Astrocyte (in vitro differentiated cells and primary cell): ENCODE data around the gene COL18A1. TPM values are rescaled to one million over a fixed set of nuclear protein-coding genes. Genes with fewer than 3 reads are reported as not detected.
"Not testable (repeated sequence)": the region's sequence is repeated elsewhere in the genome, so short reads cannot be mapped to it uniquely, and the experiment has no call there.

Experiments
- DNase-seq: peaks from one replicate; pipeline ENCODE4 v3.0.0-alpha.2; 2010; ENCODE audit warnings: low read depth
- FAIRE-seq: peaks from 2 replicates; lab custom pipeline; 2011; peaks lifted over from hg19 to GRCh38; lab: Jason Lieb, UNC
- H2AFZ ChIP-seq: 2 replicates; pipeline ENCODE4 v1.6.0; 2012; ENCODE audit warnings: low read depth, low read length, inconsistent platforms
- H3K27ac ChIP-seq: 2 replicates; pipeline ENCODE4 v1.5.1; 2011; ENCODE audit warnings: low read depth, low read length, inconsistent platforms
- H3K27me3 ChIP-seq: 2 replicates; pipeline ENCODE4 v1.6.0; 2011; ENCODE audit warnings: low read length, inconsistent platforms; ENCODE audit not compliant: insufficient read depth
- H3K36me3 ChIP-seq: 2 replicates; pipeline ENCODE4 v1.5.1; 2011; ENCODE audit warnings: low read length, inconsistent platforms; ENCODE audit not compliant: insufficient read depth
- H3K4me1 ChIP-seq: 2 replicates; pipeline ENCODE4 v1.5.1; 2011; ENCODE audit warnings: low read length, inconsistent platforms; ENCODE audit not compliant: insufficient read depth
- H3K4me2 ChIP-seq: 2 replicates; pipeline ENCODE4 v1.6.0; 2012; ENCODE audit warnings: low read length, inconsistent platforms
- H3K4me3 ChIP-seq: 2 replicates; pipeline ENCODE4 v1.5.1; 2011; ENCODE audit warnings: low read depth, mild to moderate bottlenecking, low read length, inconsistent platforms; ENCODE audit not compliant: insufficient read depth
- H3K79me2 ChIP-seq: 2 replicates; pipeline ENCODE4 v1.6.0; 2012; ENCODE audit warnings: mild to moderate bottlenecking, low read length, inconsistent platforms; ENCODE audit not compliant: insufficient read depth
- H3K9ac ChIP-seq: 2 replicates; pipeline ENCODE4 v1.6.0; 2012; ENCODE audit warnings: mild to moderate bottlenecking, low read length, inconsistent platforms
- H3K9me3 ChIP-seq: 2 replicates; pipeline ENCODE4 v1.5.1; 2012; ENCODE audit warnings: low read depth, mild to moderate bottlenecking, low read length, inconsistent platforms; ENCODE audit not compliant: insufficient read depth
- H4K20me1 ChIP-seq: 2 replicates; pipeline ENCODE4 v1.6.0; 2012; ENCODE audit warnings: low read length, inconsistent platforms; ENCODE audit not compliant: insufficient read depth
- H3K27ac Mint-ChIP-seq: one replicate; pipeline ENCODE4 v1.8.0; 2021; ENCODE audit warnings: mild to moderate bottlenecking, mixed read lengths; ENCODE audit not compliant: unreplicated experiment
- H3K27me3 Mint-ChIP-seq: one replicate; pipeline ENCODE4 v1.8.0; 2021; ENCODE audit warnings: low read depth, mixed read lengths; ENCODE audit not compliant: unreplicated experiment
- H3K36me3 Mint-ChIP-seq: one replicate; pipeline ENCODE4 v1.8.0; 2021; ENCODE audit warnings: low read depth, mixed read lengths; ENCODE audit not compliant: unreplicated experiment
- H3K4me1 Mint-ChIP-seq: one replicate; pipeline ENCODE4 v1.8.0; 2021; ENCODE audit warnings: low read depth, mixed read lengths; ENCODE audit not compliant: unreplicated experiment
- H3K4me3 Mint-ChIP-seq: one replicate; pipeline ENCODE4 v1.8.0; 2021; ENCODE audit warnings: mild to moderate bottlenecking, moderate library complexity, mixed read lengths; ENCODE audit not compliant: unreplicated experiment
- H3K9me3 Mint-ChIP-seq: one replicate; pipeline ENCODE4 v1.8.0; 2021; ENCODE audit warnings: mild to moderate bottlenecking, mixed read lengths; ENCODE audit not compliant: unreplicated experiment
- EZH2 ChIP-seq: IDR thresholded peaks from 2 replicates; pipeline ENCODE4 v1.6.1; 2012; ENCODE audit warnings: mild to moderate bottlenecking, low read length, inconsistent platforms; ENCODE audit not compliant: insufficient read depth
- total RNA-seq: library from RNA; stranded (reverse); gene quantifications from 2 replicates; pipeline ENCODE4 v1.2.1, GENCODE V29; 2021
- TF ChIP-seq, protein P1 (sequence below): IDR thresholded peaks from 2 replicates; pipeline ENCODE4 v1.5.1; 2011; ENCODE audit warnings: low read depth, mild to moderate bottlenecking, inconsistent platforms, low read length, moderate library complexity; ENCODE audit not compliant: insufficient read depth

Gene COL18A1
- total RNA-seq, 1 donor from 2014 or later = 616 TPM

- Mint-ChIP-seq H3K9me3 (no peaks in the 10 kb centered on the region), H3K4me1 (peaks cover 3% of the 10 kb centered on the region), H3K36me3 (peaks cover 15% of the 10 kb centered on the region), H3K27me3 (no peaks in the 10 kb centered on the region), H3K27ac (no peak overlapping the region), H3K4me3 (no peak overlapping the region)
- no peak for TF ChIP-seq EZH2
- TF ChIP-seq, protein P1, sequence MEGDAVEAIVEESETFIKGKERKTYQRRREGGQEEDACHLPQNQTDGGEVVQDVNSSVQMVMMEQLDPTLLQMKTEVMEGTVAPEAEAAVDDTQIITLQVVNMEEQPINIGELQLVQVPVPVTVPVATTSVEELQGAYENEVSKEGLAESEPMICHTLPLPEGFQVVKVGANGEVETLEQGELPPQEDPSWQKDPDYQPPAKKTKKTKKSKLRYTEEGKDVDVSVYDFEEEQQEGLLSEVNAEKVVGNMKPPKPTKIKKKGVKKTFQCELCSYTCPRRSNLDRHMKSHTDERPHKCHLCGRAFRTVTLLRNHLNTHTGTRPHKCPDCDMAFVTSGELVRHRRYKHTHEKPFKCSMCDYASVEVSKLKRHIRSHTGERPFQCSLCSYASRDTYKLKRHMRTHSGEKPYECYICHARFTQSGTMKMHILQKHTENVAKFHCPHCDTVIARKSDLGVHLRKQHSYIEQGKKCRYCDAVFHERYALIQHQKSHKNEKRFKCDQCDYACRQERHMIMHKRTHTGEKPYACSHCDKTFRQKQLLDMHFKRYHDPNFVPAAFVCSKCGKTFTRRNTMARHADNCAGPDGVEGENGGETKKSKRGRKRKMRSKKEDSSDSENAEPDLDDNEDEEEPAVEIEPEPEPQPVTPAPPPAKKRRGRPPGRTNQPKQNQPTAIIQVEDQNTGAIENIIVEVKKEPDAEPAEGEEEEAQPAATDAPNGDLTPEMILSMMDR = no peak
- peaks cover 7% of the 10 kb centered on the region for H3K4me1 ChIP-seq
- H3K79me2 ChIP-seq = peaks cover 58% of the 10 kb centered on the region
- H3K4me3 ChIP-seq = no peak overlapping the region
- no peaks in the 10 kb centered on the region for H3K36me3 ChIP-seq
- H4K20me1 ChIP-seq = peaks cover 42% of the 10 kb centered on the region
- H3K4me2 ChIP-seq = no peak overlapping the region
- H3K9me3 ChIP-seq = no peaks in the 10 kb centered on the region
- no peak overlapping the region for H2AFZ ChIP-seq
- no peaks in the 10 kb centered on the region for H3K27me3 ChIP-seq
- no peak overlapping the region for H3K27ac ChIP-seq
- no peak for DNase-seq
- H3K9ac ChIP-seq = no peak overlapping the region
- FAIRE-seq = no peak
Observed at GRCh38 chr21:45441431-45442255, 36.7 kb downstream of the COL18A1 start.

DNA sequence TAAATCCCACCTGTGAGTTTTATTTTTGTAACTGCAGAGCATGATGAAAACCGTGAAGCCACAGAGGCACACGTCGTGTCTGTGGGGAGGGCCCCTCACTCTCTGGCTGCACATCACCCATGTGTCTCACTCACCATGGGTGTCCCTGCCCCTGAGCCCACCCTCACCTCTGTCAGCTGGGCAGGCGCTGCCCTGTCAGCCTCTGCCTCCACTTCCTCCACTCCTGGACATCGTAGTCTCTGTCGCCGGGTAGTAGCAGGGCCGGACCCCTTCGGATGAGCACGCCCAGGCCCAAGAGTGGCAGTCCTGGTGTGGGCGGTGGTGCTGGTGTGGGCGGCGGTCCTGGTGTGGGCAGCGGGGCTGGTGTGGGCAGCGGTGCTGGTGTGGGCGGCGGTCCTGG lies 37.3 kb downstream of the COL18A1 start:
- H3K27ac ChIP-seq = no peak overlapping the region
- H3K79me2 ChIP-seq = peaks cover 57% of the 10 kb centered on the region
- peaks cover 2% of the 10 kb centered on the region for H3K9me3 ChIP-seq
- H3K36me3 ChIP-seq = no peaks in the 10 kb centered on the region
- H3K4me2 ChIP-seq = no peak overlapping the region
- peaks cover 7% of the 10 kb centered on the region for H3K4me1 ChIP-seq
- H3K4me3 ChIP-seq = no peak overlapping the region
- Mint-ChIP-seq H3K9me3 (no peaks in the 10 kb centered on the region), H3K27me3 (no peaks in the 10 kb centered on the region), H3K4me1 (peaks cover 4% of the 10 kb centered on the region), H3K4me3 (no peak overlapping the region), H3K27ac (no peak overlapping the region), H3K36me3 (peaks cover 15% of the 10 kb centered on the region)
- no peak overlapping the region for H3K9ac ChIP-seq
- TF ChIP-seq, protein P1 = no peak
- no peak for TF ChIP-seq EZH2
- DNase-seq (no peak), FAIRE-seq (no peak)
- no peak overlapping the region for H2AFZ ChIP-seq
- no peaks in the 10 kb centered on the region for H3K27me3 ChIP-seq
- H4K20me1 ChIP-seq = peaks cover 39% of the 10 kb centered on the region

DNA sequence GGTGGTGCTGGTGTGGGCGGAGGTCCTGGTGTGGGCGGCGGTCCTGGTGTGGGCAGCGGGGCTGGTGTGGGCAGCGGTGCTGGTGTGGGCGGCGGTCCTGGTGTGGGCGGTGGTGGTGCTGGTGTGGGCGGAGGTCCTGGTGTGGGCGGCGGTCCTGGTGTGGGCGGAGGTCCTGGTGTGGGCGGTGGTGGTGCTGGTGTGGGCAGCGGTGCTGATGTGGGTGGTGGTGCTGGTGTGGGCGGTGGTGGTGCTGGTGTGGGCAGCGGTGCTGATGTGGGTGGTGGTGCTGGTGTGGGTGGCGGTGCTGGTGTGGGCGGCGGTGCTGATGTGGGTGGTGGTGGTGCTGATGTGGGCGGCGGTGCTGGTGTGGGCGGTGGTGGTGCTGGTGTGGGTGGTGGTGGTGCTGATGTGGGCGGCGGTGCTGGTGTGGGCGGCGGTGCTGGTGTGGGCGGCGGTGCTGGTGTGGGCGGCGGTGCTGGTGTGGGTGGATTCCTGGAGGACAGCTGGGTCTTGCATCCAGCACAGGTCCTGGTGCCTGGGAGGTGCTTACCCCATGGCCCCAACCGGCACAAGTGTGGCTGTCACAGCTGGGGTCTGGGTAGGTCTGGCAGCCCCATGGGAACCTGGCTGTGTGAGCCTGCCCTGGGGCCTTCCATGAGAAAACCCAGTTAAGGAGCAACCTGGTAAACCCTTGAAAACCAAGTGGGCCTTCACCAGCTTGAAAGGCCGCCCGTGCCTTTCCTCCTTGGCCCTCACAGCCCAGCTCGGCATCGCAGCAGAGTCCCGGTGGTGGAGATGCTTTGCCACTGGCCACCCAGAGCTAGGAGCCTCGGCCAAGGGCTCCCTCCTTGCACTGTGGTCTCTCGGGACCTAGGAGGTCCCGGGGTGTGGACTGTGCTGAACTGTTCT lies 38.0 kb downstream of the COL18A1 start:
- not testable (repeated sequence) for H3K27me3 ChIP-seq, DNase-seq, H3K27ac ChIP-seq, H3K27me3 Mint-ChIP-seq, H3K36me3 ChIP-seq, FAIRE-seq, H3K4me2 ChIP-seq, H3K4me3 Mint-ChIP-seq, H3K9ac ChIP-seq, H3K4me1 Mint-ChIP-seq, H3K9me3 Mint-ChIP-seq, H2AFZ ChIP-seq, H3K4me3 ChIP-seq, H3K9me3 ChIP-seq, H3K27ac Mint-ChIP-seq
- peaks cover 18% of the 10 kb centered on the region for H3K36me3 Mint-ChIP-seq
- Histone ChIP-seq H3K79me2 (peaks cover 62% of the 10 kb centered on the region), H3K4me1 (peaks cover 11% of the 10 kb centered on the region), H4K20me1 (peaks cover 44% of the 10 kb centered on the region)
